ENCODE measurements around the gene SLC25A21.

SLC25A21 gene

GRCh38 chr14:37122919-37123639 lies 49.3 kb downstream of the SLC25A21 start:
- H3K4me3 ChIP-seq (ENCODE audit: low read length): no peak overlapping the region
- peak; percentile 38 for DNase-seq (ENCODE audit: low read depth)
- TF ChIP-seq, protein P1, sequence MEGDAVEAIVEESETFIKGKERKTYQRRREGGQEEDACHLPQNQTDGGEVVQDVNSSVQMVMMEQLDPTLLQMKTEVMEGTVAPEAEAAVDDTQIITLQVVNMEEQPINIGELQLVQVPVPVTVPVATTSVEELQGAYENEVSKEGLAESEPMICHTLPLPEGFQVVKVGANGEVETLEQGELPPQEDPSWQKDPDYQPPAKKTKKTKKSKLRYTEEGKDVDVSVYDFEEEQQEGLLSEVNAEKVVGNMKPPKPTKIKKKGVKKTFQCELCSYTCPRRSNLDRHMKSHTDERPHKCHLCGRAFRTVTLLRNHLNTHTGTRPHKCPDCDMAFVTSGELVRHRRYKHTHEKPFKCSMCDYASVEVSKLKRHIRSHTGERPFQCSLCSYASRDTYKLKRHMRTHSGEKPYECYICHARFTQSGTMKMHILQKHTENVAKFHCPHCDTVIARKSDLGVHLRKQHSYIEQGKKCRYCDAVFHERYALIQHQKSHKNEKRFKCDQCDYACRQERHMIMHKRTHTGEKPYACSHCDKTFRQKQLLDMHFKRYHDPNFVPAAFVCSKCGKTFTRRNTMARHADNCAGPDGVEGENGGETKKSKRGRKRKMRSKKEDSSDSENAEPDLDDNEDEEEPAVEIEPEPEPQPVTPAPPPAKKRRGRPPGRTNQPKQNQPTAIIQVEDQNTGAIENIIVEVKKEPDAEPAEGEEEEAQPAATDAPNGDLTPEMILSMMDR (IDR thresholded peaks at IDR 0.05; ENCODE audit: insufficient read depth, low read depth, low read length, missing control alignments): no peak

GRCh38 chr14:37122288-37122687 lies 50.1 kb downstream of the SLC25A21 start:
- TF ChIP-seq, protein P1 (IDR thresholded peaks at IDR 0.05; ENCODE audit: insufficient read depth, low read depth, low read length, missing control alignments): no peak
- H3K4me3 ChIP-seq (ENCODE audit: low read length): no peak overlapping the region
- DNase-seq (ENCODE audit: low read depth): peak; percentile 95

DNA sequence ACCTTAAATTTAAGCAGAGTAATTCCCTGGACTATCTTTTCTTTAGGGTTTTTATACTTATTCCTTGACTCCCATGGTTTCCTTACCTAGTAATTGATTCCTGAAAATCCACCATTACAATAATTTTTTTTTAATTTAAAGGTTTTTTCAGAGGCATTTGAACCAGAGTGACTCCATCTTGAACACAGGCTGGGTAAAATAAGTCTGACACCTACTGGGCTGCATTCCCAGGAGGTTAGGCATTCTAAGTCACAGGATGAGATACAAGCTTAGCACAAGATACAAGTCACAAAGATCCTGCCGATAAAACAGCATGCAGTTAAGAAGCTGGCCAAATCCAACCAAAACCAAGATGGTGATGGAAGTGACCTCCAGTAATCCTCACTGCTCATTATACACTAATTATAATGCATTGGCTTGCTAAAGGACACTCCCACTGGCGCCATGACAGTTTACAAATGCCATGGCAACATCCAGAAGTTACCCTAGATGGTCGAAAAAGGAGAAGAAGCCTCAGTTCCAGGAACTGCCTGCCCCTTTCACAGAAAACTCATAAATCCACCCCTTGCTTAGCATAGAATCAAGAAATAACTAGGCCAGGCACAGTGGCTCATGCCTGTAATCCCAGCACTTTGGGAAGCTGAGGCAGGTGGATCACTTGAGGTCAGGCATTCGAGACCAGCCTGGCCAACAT lies 53.6 kb downstream of the SLC25A21 start:
- no peak overlapping the region for H3K4me3 ChIP-seq (ENCODE audit: low read length)
- no peak for DNase-seq (ENCODE audit: low read depth)
- TF ChIP-seq, protein P1 (IDR thresholded peaks at IDR 0.05; ENCODE audit: insufficient read depth, low read depth, low read length, missing control alignments): no peak

- no peak overlapping the region for H3K4me3 ChIP-seq (ENCODE audit: low read length)
- TF ChIP-seq, protein P1 (IDR thresholded peaks at IDR 0.05; ENCODE audit: insufficient read depth, low read depth, low read length, missing control alignments): peak; percentile 74
- DNase-seq (ENCODE audit: low read depth): peak; percentile 85
Observed at GRCh38 chr14:37116933-37117849, 55.2 kb downstream of the SLC25A21 start.

DNA sequence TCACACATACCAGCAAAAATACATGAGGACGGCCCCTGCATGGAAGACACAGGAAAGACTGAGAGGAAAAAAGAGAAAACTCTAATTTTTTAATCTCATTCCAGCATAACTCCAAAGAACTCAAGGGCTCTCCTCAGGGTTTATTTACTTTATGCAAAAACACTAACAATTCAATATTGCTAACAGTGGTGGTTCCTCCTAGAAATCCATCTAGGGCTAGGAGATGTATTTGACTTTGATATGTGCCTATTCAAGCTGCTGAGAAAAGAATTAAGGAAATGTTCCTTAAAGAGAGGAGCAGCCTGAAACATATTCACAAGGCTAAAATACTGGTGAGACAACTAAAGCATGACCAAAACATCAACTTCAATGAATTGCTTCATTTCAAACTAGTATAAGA lies 57.0 kb downstream of the SLC25A21 start:
- H3K4me3 ChIP-seq (ENCODE audit: low read length): no peak overlapping the region
- DNase-seq (ENCODE audit: low read depth): no peak
- TF ChIP-seq, protein P1 (IDR thresholded peaks at IDR 0.05; ENCODE audit: insufficient read depth, low read depth, low read length, missing control alignments): no peak

GRCh38 chr14:37114559-37114958 lies 57.8 kb downstream of the SLC25A21 start:
- H3K4me3 ChIP-seq (ENCODE audit: low read length): no peak overlapping the region
- DNase-seq (ENCODE audit: low read depth): no peak
- TF ChIP-seq, protein P1 (IDR thresholded peaks at IDR 0.05; ENCODE audit: insufficient read depth, low read depth, low read length, missing control alignments): no peak

Data from epithelial cell of esophagus (primary cell).